ENCODE measurements around the gene SPNS3.

Gene SPNS3

DNA sequence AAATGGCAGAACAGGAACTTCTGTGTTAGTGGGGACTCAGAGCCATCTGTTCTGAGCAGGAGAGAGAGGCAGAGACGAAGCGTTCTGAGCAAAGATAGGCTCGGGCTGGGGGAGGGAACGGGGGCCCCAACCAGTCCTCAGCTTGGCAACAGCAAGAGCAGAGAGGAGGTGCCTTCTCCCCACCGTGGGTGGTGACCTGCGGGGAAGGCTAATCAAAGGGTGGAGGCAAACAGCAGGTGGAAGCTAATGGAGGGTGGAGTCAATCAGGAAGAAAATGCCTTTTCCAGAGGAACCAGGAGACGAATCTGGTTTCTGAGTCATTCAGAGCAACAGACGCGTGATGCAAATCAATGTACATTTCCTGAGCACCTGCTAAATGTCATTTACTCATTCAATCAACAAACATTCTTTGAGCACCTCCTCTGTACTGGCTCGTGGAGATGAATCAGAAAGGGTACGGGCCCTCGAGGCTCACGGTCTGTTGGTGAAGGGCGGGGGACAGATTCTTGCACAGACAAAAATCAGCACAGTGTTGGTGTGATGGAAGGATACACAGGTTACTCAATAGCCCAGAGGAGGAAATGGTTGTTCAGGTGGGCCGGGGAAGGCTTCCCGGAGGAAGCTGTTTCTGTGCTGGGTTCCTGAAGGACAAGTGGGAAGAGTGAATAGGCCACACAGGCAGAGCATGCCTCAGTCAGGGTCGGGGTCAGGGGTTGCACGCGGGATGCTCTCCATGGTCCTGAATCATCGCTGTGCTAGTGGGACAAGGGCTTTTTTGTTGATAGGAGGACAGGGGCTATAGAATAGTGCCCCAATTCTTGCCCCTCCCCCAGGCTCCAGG lies 59.2 kb downstream of the SPNS3 start:
- peak; percentile 35 for DNase-seq (ENCODE audit: low read depth)
- TF ChIP-seq CTCF (IDR thresholded peaks at IDR 0.05; ENCODE audit: low read length, missing control alignments): no peak
- H3K4me3 ChIP-seq (replicated peaks; ENCODE audit: low read depth, low read length): no peak overlapping the region

- no peak for TF ChIP-seq CTCF (IDR thresholded peaks at IDR 0.05; ENCODE audit: low read length, missing control alignments)
- H3K4me3 ChIP-seq (replicated peaks; ENCODE audit: low read depth, low read length): no peak overlapping the region
- no peak for DNase-seq (ENCODE audit: low read depth)
Measured at GRCh38 chr17:4497101-4497824, 63.5 kb downstream of the SPNS3 start.

GRCh38 chr17:4498461-4499397 lies 65.0 kb downstream of the SPNS3 start, which contains the start of gene SPNS2:
Gene SPNS2, plus strand, starts transcription at chr17:4498881. Its CDS starts 167 bp downstream, at chr17:4499048.
- no peak for TF ChIP-seq CTCF (IDR thresholded peaks at IDR 0.05; ENCODE audit: low read length, missing control alignments)
- peak within 1 kb of the TSS; percentile 12 for H3K4me3 ChIP-seq (replicated peaks; ENCODE audit: low read depth, low read length)
- DNase-seq (ENCODE audit: low read depth): peak; percentile 38

DNA sequence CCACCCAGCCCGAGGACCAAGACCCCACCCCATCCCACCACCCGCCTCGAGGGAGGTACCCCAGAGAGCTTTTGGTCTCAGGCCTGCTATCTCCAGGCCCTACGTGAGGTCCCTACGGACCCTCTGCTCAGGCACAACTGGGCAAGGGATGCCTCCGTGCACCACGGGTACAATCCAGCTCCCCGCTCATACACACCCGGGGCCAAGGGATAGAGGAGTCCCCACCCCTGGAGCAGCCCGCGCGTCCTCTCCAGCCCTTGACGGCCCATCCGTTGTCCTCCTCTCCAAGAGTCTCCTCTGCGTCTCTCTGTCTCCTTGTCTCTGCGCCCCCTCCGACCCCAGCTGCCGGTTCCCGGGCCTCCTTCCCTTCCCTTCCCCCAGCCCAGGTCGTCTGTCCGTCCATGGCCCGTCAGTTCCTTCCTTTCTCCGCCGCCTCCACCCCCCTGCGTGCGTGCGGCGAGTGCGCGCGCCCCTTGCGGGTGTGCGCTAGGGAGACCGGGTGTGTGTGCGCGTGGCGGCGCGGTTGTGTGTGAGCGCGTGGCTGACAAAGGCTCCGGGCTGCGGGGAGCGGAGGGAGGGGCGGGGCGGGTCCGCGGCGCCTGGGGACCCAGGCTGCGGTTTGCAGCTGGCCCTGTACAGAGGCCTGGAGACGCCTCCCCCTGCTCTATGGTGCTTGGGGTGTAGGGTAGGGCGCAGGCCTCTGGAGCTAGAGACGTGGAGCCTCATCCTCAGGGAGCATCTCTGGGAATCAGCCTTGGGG lies 65.9 kb downstream of the SPNS3 start:
- no peak overlapping the region for H3K4me3 ChIP-seq (replicated peaks; ENCODE audit: low read depth, low read length)
- DNase-seq (ENCODE audit: low read depth): no peak

GRCh38 chr17:4500191-4500571 lies 66.4 kb downstream of the SPNS3 start:
- TF ChIP-seq CTCF (IDR thresholded peaks at IDR 0.05; ENCODE audit: low read length, missing control alignments): no peak
- DNase-seq (ENCODE audit: low read depth): no peak
- H3K4me3 ChIP-seq (replicated peaks; ENCODE audit: low read depth, low read length): no peak overlapping the region

More for the DNA sequence above, 65.9 kb downstream of the SPNS3 start:
- no peak for TF ChIP-seq CTCF (IDR thresholded peaks at IDR 0.05; ENCODE audit: low read length, missing control alignments)

Measured in fibroblast of pulmonary artery (primary cell).